ENCODE measurements around the gene PTPRM. TPM values are rescaled to one million over a fixed set of nuclear protein-coding genes. Genes with fewer than 3 reads are reported as not detected.

The PTPRM gene
- total RNA-seq, 1 donor, result 84.7 TPM

GRCh38 chr18:7746106-7746505, 179.0 kb downstream of the PTPRM start:
- Histone ChIP-seq H3K9me3 (ENCODE audit: low read depth, low read length) (no peaks in the 10 kb centered on the region), H3K27ac (ENCODE audit: low read depth, low read length) (no peak overlapping the region), H3K4me2 (ENCODE audit: insufficient read depth, low read length) (no peak overlapping the region), H4K20me1 (ENCODE audit: insufficient read depth, low read length) (peaks cover 14% of the 10 kb centered on the region), H3K4me3 (ENCODE audit: insufficient read depth, low read length) (no peak overlapping the region), H3K4me1 (ENCODE audit: insufficient read depth, low read length) (peaks cover 19% of the 10 kb centered on the region), H3K79me2 (ENCODE audit: insufficient read depth, low read length) (peaks cover 3% of the 10 kb centered on the region), H3K27me3 (ENCODE audit: insufficient read depth, low read length) (no peaks in the 10 kb centered on the region), H3K36me3 (ENCODE audit: insufficient read depth, low read length) (no peaks in the 10 kb centered on the region), H2AFZ (ENCODE audit: low read length) (no peak overlapping the region)
- DNase-seq (ENCODE audit: insufficient read length, low spot score, missing footprints), result no peak
- TF ChIP-seq CTCF (IDR thresholded peaks at IDR 0.05; ENCODE audit: extremely low read depth, low read depth, low read length), result no peak

- no peak for TF ChIP-seq CTCF (IDR thresholded peaks at IDR 0.05; ENCODE audit: extremely low read depth, low read depth, low read length)
- Histone ChIP-seq H3K4me3 (ENCODE audit: insufficient read depth, low read length) (no peak overlapping the region), H4K20me1 (ENCODE audit: insufficient read depth, low read length) (peaks cover 14% of the 10 kb centered on the region), H3K27me3 (ENCODE audit: insufficient read depth, low read length) (no peaks in the 10 kb centered on the region), H2AFZ (ENCODE audit: low read length) (no peak overlapping the region), H3K4me1 (ENCODE audit: insufficient read depth, low read length) (peaks cover 19% of the 10 kb centered on the region), H3K79me2 (ENCODE audit: insufficient read depth, low read length) (peaks cover 3% of the 10 kb centered on the region), H3K36me3 (ENCODE audit: insufficient read depth, low read length) (no peaks in the 10 kb centered on the region), H3K27ac (ENCODE audit: low read depth, low read length) (no peak overlapping the region), H3K4me2 (ENCODE audit: insufficient read depth, low read length) (peak overlapping the region; percentile 47), H3K9me3 (ENCODE audit: low read depth, low read length) (no peaks in the 10 kb centered on the region)
- no peak for DNase-seq (ENCODE audit: insufficient read length, low spot score, missing footprints)
These were observed 181.3 kb downstream of the PTPRM start for GRCh38 chr18:7748251-7749007.

- Histone ChIP-seq H3K9me3 (ENCODE audit: low read depth, low read length) (no peaks in the 10 kb centered on the region), H4K20me1 (ENCODE audit: insufficient read depth, low read length) (peaks cover 14% of the 10 kb centered on the region), H2AFZ (ENCODE audit: low read length) (no peak overlapping the region), H3K79me2 (ENCODE audit: insufficient read depth, low read length) (peaks cover 3% of the 10 kb centered on the region), H3K27me3 (ENCODE audit: insufficient read depth, low read length) (no peaks in the 10 kb centered on the region), H3K4me2 (ENCODE audit: insufficient read depth, low read length) (peak overlapping the region; percentile 47), H3K4me3 (ENCODE audit: insufficient read depth, low read length) (no peak overlapping the region), H3K27ac (ENCODE audit: low read depth, low read length) (no peak overlapping the region), H3K36me3 (ENCODE audit: insufficient read depth, low read length) (no peaks in the 10 kb centered on the region), H3K4me1 (ENCODE audit: insufficient read depth, low read length) (peaks cover 20% of the 10 kb centered on the region)
- no peak for DNase-seq (ENCODE audit: insufficient read length, low spot score, missing footprints)
- no peak for TF ChIP-seq CTCF (IDR thresholded peaks at IDR 0.05; ENCODE audit: extremely low read depth, low read depth, low read length)
These were observed 181.9 kb downstream of the PTPRM start for GRCh38 chr18:7749008-7749405.

- peaks cover 25% of the 10 kb centered on the region for H3K4me1 ChIP-seq (ENCODE audit: insufficient read depth, low read length)
- H3K79me2 ChIP-seq (ENCODE audit: insufficient read depth, low read length), result peaks cover 3% of the 10 kb centered on the region
These were observed 182.4 kb downstream of the PTPRM start for GRCh38 chr18:7749510-7749981.

More at GRCh38 chr18:7749510-7749981, 182.4 kb downstream of the PTPRM start:
- no peaks in the 10 kb centered on the region for H3K27me3 ChIP-seq (ENCODE audit: insufficient read depth, low read length)
- H2AFZ ChIP-seq (ENCODE audit: low read length), result no peak overlapping the region
- no peak overlapping the region for H3K27ac ChIP-seq (ENCODE audit: low read depth, low read length)
- TF ChIP-seq CTCF (IDR thresholded peaks at IDR 0.05; ENCODE audit: extremely low read depth, low read depth, low read length), result no peak
- H4K20me1 ChIP-seq (ENCODE audit: insufficient read depth, low read length), result peaks cover 14% of the 10 kb centered on the region
- no peaks in the 10 kb centered on the region for H3K9me3 ChIP-seq (ENCODE audit: low read depth, low read length)
- peak; percentile 27 for DNase-seq (ENCODE audit: insufficient read length, low spot score, missing footprints)
- no peaks in the 10 kb centered on the region for H3K36me3 ChIP-seq (ENCODE audit: insufficient read depth, low read length)
- no peak overlapping the region for H3K4me3 ChIP-seq (ENCODE audit: insufficient read depth, low read length)
- peak overlapping the region; percentile 47 for H3K4me2 ChIP-seq (ENCODE audit: insufficient read depth, low read length)

All from osteoblast (primary cell).